Measurements from ENCODE around the gene RXFP4.
A peak's percentile ranks its signal among the peaks of the same experiment; 100 is the strongest.
"Not testable (repeated sequence)": the region's sequence is repeated elsewhere in the genome, so short reads cannot be mapped to it uniquely, and the experiment has no call there.

RXFP4 gene

GRCh38 chr1:155982106-155982505 is 40.7 kb downstream of the RXFP4 start:
- Histone ChIP-seq H3K27ac (peak overlapping the region; percentile 97), H3K9me3 (no peaks in the 10 kb centered on the region), H3K36me3 (no peaks in the 10 kb centered on the region), H3K4me1 (ENCODE audit: control insufficient read depth in 1 of 2, insufficient read depth in 1 of 2, low read depth in 1 of 2, low read length in 1 of 2) (peaks cover 51 to 52% of the 10 kb centered on the region in 2 experiments), H3K27me3 (no peaks in the 10 kb centered on the region), H3K4me3 (ENCODE audit: low read depth in 1 of 2, low read length in 1 of 2) (no peak overlapping the region)
- TF ChIP-seq CTCF (IDR thresholded peaks at IDR 0.05), result no peak

- no peak for TF ChIP-seq CTCF (IDR thresholded peaks at IDR 0.05)
- Histone ChIP-seq H3K9me3 (no peaks in the 10 kb centered on the region), H3K4me1 (ENCODE audit: control insufficient read depth in 1 of 2, insufficient read depth in 1 of 2, low read depth in 1 of 2, low read length in 1 of 2) (peaks cover 49 to 52% of the 10 kb centered on the region in 2 experiments), H3K27me3 (no peaks in the 10 kb centered on the region), H3K4me3 (ENCODE audit: low read depth in 1 of 2, low read length in 1 of 2) (no peak overlapping the region), H3K36me3 (no peaks in the 10 kb centered on the region), H3K27ac (peak overlapping the region; percentile 97)
Observed at GRCh38 chr1:155983191-155984024, 42.0 kb downstream of the RXFP4 start.

- Histone ChIP-seq H3K27me3 (no peaks in the 10 kb centered on the region), H3K4me1 (ENCODE audit: control insufficient read depth in 1 of 2, insufficient read depth in 1 of 2, low read depth in 1 of 2, low read length in 1 of 2) (peaks cover 47 to 52% of the 10 kb centered on the region in 2 experiments), H3K36me3 (no peaks in the 10 kb centered on the region), H3K4me3 (ENCODE audit: low read depth in 1 of 2, low read length in 1 of 2) (no peak overlapping the region), H3K27ac (no peak overlapping the region), H3K9me3 (no peaks in the 10 kb centered on the region)
- no peak for TF ChIP-seq CTCF (IDR thresholded peaks at IDR 0.05)
Observed at GRCh38 chr1:155984341-155984740, 42.9 kb downstream of the RXFP4 start.

- not testable (repeated sequence) for H3K9me3 ChIP-seq; H3K36me3 ChIP-seq; H3K27ac ChIP-seq; H3K27me3 ChIP-seq; H3K4me3 ChIP-seq (ENCODE audit: low read depth in 1 of 2, low read length in 1 of 2)
- H3K4me1 ChIP-seq (ENCODE audit: control insufficient read depth in 1 of 2, insufficient read depth in 1 of 2, low read depth in 1 of 2, low read length in 1 of 2), result peaks cover 47 to 52% of the 10 kb centered on the region in 2 experiments
Observed at GRCh38 chr1:155984903-155985645, 43.6 kb downstream of the RXFP4 start.

GRCh38 chr1:155989242-155990004 is 48.0 kb downstream of the RXFP4 start:
- peak; percentile 99 for TF ChIP-seq CTCF (IDR thresholded peaks at IDR 0.05)
- H3K9me3 ChIP-seq, result no peaks in the 10 kb centered on the region
- H3K36me3 ChIP-seq, result no peaks in the 10 kb centered on the region
- peak overlapping the region; percentile 87 for H3K27ac ChIP-seq
- H3K4me1 ChIP-seq (ENCODE audit: control insufficient read depth in 1 of 2, insufficient read depth in 1 of 2, low read depth in 1 of 2, low read length in 1 of 2), result peaks cover 28 to 32% of the 10 kb centered on the region in 2 experiments
- H3K4me3 ChIP-seq (ENCODE audit: low read depth in 1 of 2, low read length in 1 of 2), result peak overlapping the region; percentile 31 to 53
- H3K27me3 ChIP-seq, result no peaks in the 10 kb centered on the region

All from neutrophil (primary cell).